Measurements from ENCODE around the gene FBLIM1. TPM values are rescaled to one million over a fixed set of nuclear protein-coding genes. Genes with fewer than 3 reads are reported as not detected.
A peak's percentile ranks its signal among the peaks of the same experiment; 100 is the strongest.

FBLIM1 gene
- total RNA-seq, 1 experiment from 2014 or later: 6.0 TPM

- H3K27ac ChIP-seq (ENCODE audit: low read depth, low read length): no peak overlapping the region
- ATAC-seq (peak; percentile 35; the same call in 1 of the 2 replicates), DNase-seq (ENCODE audit: low read depth, low spot score) (no peak)
- peaks cover 17 to 45% of the 10 kb centered on the region in 2 experiments for H3K4me1 ChIP-seq (ENCODE audit: control insufficient read depth in 1 of 2, insufficient read depth in 2 of 2, low read length in 2 of 2)
- peak overlapping the region; percentile 23; the same call in 1 of the 2 replicates for H3K9ac ChIP-seq (ENCODE audit: low read length)
- H4K20me1 ChIP-seq (ENCODE audit: insufficient read depth): no peaks in the 10 kb centered on the region
- no peaks in the 10 kb centered on the region for H3K9me2 ChIP-seq (ENCODE audit: insufficient read depth)
- no peak for TF ChIP-seq REST (IDR thresholded peaks at IDR 0.05; ENCODE audit: low read depth)
- TF ChIP-seq SP1 (IDR thresholded peaks at IDR 0.05; ENCODE audit: low read depth): 0 out of 2 replicates have a peak, but pooled peaks have one; percentile 27
- H3K27me3 ChIP-seq (ENCODE audit: insufficient read depth, low read length): no peaks in the 10 kb centered on the region
- CTCF ChIA-PET: no interaction called here
- no peaks in the 10 kb centered on the region for H3K79me2 ChIP-seq (ENCODE audit: insufficient read depth, low read length)
- H2AFZ ChIP-seq (ENCODE audit: low read depth, low read length, poor library complexity, severe bottlenecking): no peak overlapping the region
- RAD21 ChIA-PET (ENCODE audit: low non-redundant PET in 1 of 2, low total read pairs in 2 of 2, uncharacterized antibody in 2 of 2, unreplicated experiment in 2 of 2): interaction anchor here in 1 of 2 experiments (0.6 kb wide), 1 partner anchor 11 kb away, joined by 3 read pairs; no protein-coding TSS in a partner anchor
- H3K36me3 ChIP-seq (ENCODE audit: control insufficient read depth in 1 of 2, insufficient read depth in 2 of 2, low read length in 2 of 2): no peaks in the 10 kb centered on the region
- H3K4me3 ChIP-seq (replicated peaks in 1 of 2; ENCODE audit: low read depth in 1 of 2, low read length in 2 of 2): no peak overlapping the region
- no TSS peak for BruUV-seq (replicated peaks)
- intact Hi-C loops (cut with micrococcal nuclease): loop anchor here (5.0 kb wide), 1 partner anchor 361 kb away; no protein-coding TSS in a partner anchor
- POLR2A ChIA-PET: interaction anchor here (1.3 kb wide), 1 partner anchor 13 kb away, joined by 4 read pairs; no protein-coding TSS in a partner anchor
- peak overlapping the region; percentile 49 for H3K4me2 ChIP-seq (ENCODE audit: low read length)
- no peaks in the 10 kb centered on the region for H3K9me3 ChIP-seq (ENCODE audit: control insufficient read depth in 1 of 2, insufficient read depth in 1 of 2, low read depth in 1 of 2, low read length in 2 of 2)
These were observed 28.0 kb downstream of the FBLIM1 start for GRCh38 chr1:15786581-15786980.

GRCh38 chr1:15788624-15789301 is 30.2 kb downstream of the FBLIM1 start:
- ATAC-seq (peak; percentile 35), DNase-seq (ENCODE audit: low read depth, low spot score) (no peak)
- Histone ChIP-seq H3K9ac (ENCODE audit: low read length) (peak overlapping the region; percentile 28), H2AFZ (ENCODE audit: low read depth, low read length, poor library complexity, severe bottlenecking) (peak overlapping the region; percentile 6), H3K27ac (ENCODE audit: low read depth, low read length) (peak overlapping the region; percentile 23), H4K20me1 (ENCODE audit: insufficient read depth) (no peaks in the 10 kb centered on the region), H3K9me3 (ENCODE audit: control insufficient read depth in 1 of 2, insufficient read depth in 1 of 2, low read depth in 1 of 2, low read length in 2 of 2) (no peaks in the 10 kb centered on the region), H3K9me2 (ENCODE audit: insufficient read depth) (no peaks in the 10 kb centered on the region), H3K4me3 (replicated peaks in 1 of 2; ENCODE audit: low read depth in 1 of 2, low read length in 2 of 2) (no peak overlapping the region), H3K4me1 (ENCODE audit: control insufficient read depth in 1 of 2, insufficient read depth in 2 of 2, low read length in 2 of 2) (peaks cover 26 to 65% of the 10 kb centered on the region in 2 experiments), H3K79me2 (ENCODE audit: insufficient read depth, low read length) (no peaks in the 10 kb centered on the region), H3K36me3 (ENCODE audit: control insufficient read depth in 1 of 2, insufficient read depth in 2 of 2, low read length in 2 of 2) (no peaks in the 10 kb centered on the region), H3K27me3 (ENCODE audit: insufficient read depth, low read length) (no peaks in the 10 kb centered on the region), H3K4me2 (ENCODE audit: low read length) (peak overlapping the region; percentile 57)
- intact Hi-C loops (cut with micrococcal nuclease): loop anchor here (5.0 kb wide), 1 partner anchor 359 kb away; no protein-coding TSS in a partner anchor
- ChIA-PET RAD21 (ENCODE audit: low non-redundant PET in 1 of 2, low total read pairs in 2 of 2, uncharacterized antibody in 2 of 2, unreplicated experiment in 2 of 2) (no interaction called here), CTCF (interaction anchor here (0.6 kb wide), 1 partner anchor 34 kb away, joined by 3 read pairs; no protein-coding TSS in a partner anchor), POLR2A (interaction anchor here (0.6 to 1.3 kb wide), 2 partner anchors 12 to 237 kb away, joined by 3 to 9 read pairs; no protein-coding TSS in a partner anchor)
- no TSS peak for BruUV-seq (replicated peaks)
- TF ChIP-seq EZH2phosphoT487 (IDR thresholded peaks at IDR 0.05; ENCODE audit: borderline replicate concordance): no peak
- no peak for TF ChIP-seq FOSL1 (IDR thresholded peaks at IDR 0.05; ENCODE audit: low read depth)
- no peak for TF ChIP-seq ELF1 (IDR thresholded peaks at IDR 0.05; ENCODE audit: borderline replicate concordance, low read depth)
- no peak for TF ChIP-seq CBX3 (IDR thresholded peaks at IDR 0.05; ENCODE audit: low read depth)
- no peak for TF ChIP-seq ZNF274 (IDR thresholded peaks at IDR 0.05; ENCODE audit: low read depth, low read length)
- TF ChIP-seq ZBTB33 (IDR thresholded peaks at IDR 0.05; ENCODE audit: extremely low read depth, insufficient replicate concordance, low read length): no peak
- no peak for TF ChIP-seq ZFX (IDR thresholded peaks at IDR 0.05)
- no peak for TF ChIP-seq MAX (IDR thresholded peaks at IDR 0.05)
- TF ChIP-seq EGR1 (IDR thresholded peaks at IDR 0.05; ENCODE audit: low read depth): no peak
- no peak for TF ChIP-seq SIN3A (IDR thresholded peaks at IDR 0.05; ENCODE audit: low read depth)
- TF ChIP-seq ATF3 (IDR thresholded peaks at IDR 0.05): no peak
- no peak for TF ChIP-seq SRF (IDR thresholded peaks at IDR 0.05; ENCODE audit: low read depth)

Measured in HCT116 (cell line).